ENCODE results near the gene POU4F3. TPM values are rescaled to one million over a fixed set of nuclear protein-coding genes. Genes with fewer than 3 reads are reported as not detected.
"Not testable (repeated sequence)": the region's sequence is repeated elsewhere in the genome, so short reads cannot be mapped to it uniquely, and the experiment has no call there.

The POU4F3 gene
- total and polyA plus RNA-seq, 2 of the 4 experiments (the other 2 are of a cell fraction) = 0.02 TPM; not detected in 1

GRCh38 chr5:146298920-146299319, 39.7 kb upstream of the POU4F3 start:
- H3K4me3 ChIP-seq (ENCODE audit: insufficient read depth, low read depth, low read length); H3K27ac ChIP-seq (ENCODE audit: insufficient read depth, low read length); H4K20me1 ChIP-seq (ENCODE audit: insufficient read depth, low read length); H4K5ac ChIP-seq (ENCODE audit: low read depth, low read length); H3K79me1 ChIP-seq (ENCODE audit: low read depth in 1 of 2, low read length in 2 of 2); DNase-seq; H2BK120ac ChIP-seq (ENCODE audit: low read depth, low read length); H3K23ac ChIP-seq (ENCODE audit: low read depth, low read length); H2BK15ac ChIP-seq (ENCODE audit: low read depth, low read length); H3K4me1 ChIP-seq (ENCODE audit: control insufficient read depth, insufficient read depth, low read length); in situ Hi-C loops (cut with MboI; ENCODE audit: low sequenced_read_pairs); CTCF ChIA-PET; H3K36me3 ChIP-seq (ENCODE audit: control insufficient read depth, insufficient read depth, low read length); H4K91ac ChIP-seq (ENCODE audit: insufficient read depth, low read depth, low read length); H3K9me3 ChIP-seq (ENCODE audit: control insufficient read depth, insufficient read depth, low read length); dilution Hi-C loops (cut with HindIII; ENCODE audit: low sequenced_read_pairs, unreplicated experiment); H2AK9ac ChIP-seq (replicated peaks; ENCODE audit: low read depth, low read length, poor library complexity); H3K9me1 ChIP-seq (ENCODE audit: insufficient read depth, low read length); ATAC-seq (ENCODE audit: low read depth); H2BK20ac ChIP-seq (ENCODE audit: low read depth, low read length); H3K9ac ChIP-seq (ENCODE audit: low read depth, low read length); H3K27me3 ChIP-seq (ENCODE audit: control insufficient read depth, insufficient read depth, low read length); intact Hi-C loops (cut with micrococcal nuclease); H3K56ac ChIP-seq (ENCODE audit: extremely low read depth, insufficient read depth, low read length); H2BK5ac ChIP-seq (ENCODE audit: low read depth, low read length, poor library complexity, severe bottlenecking); H3K4me2 ChIP-seq (ENCODE audit: low read depth, low read length); H4K8ac ChIP-seq (ENCODE audit: low read depth in 2 of 2, low read length in 2 of 2); H3K4ac ChIP-seq (ENCODE audit: low read depth, low read length); POLR2A ChIA-PET (ENCODE audit: unreplicated experiment); H2AFZ ChIP-seq (replicated peaks; ENCODE audit: low read length, poor library complexity); H3K14ac ChIP-seq (replicated peaks; ENCODE audit: low read depth, low read length); H2AK5ac ChIP-seq (ENCODE audit: low read depth, low read length); H3K18ac ChIP-seq (ENCODE audit: low read depth, low read length); BruUV-seq (replicated peaks): not testable (repeated sequence)
- no CpG with 5 or more reads among the region's 3 CpGs for WGBS, 2 experiments (ENCODE audit: extremely low coverage in 2 of 2, insufficient read length in 1 of 2)

Data from IMR-90 (cell line).